ENCODE results near the gene SMIM10. TPM values are rescaled to one million over a fixed set of nuclear protein-coding genes. Genes with fewer than 3 reads are reported as not detected.
"Not testable (repeated sequence)": the region's sequence is repeated elsewhere in the genome, so short reads cannot be mapped to it uniquely, and the experiment has no call there.

Gene SMIM10
- total RNA-seq, 2 experiments from 2014 or later = 0.52 to 0.71 TPM

DNA sequence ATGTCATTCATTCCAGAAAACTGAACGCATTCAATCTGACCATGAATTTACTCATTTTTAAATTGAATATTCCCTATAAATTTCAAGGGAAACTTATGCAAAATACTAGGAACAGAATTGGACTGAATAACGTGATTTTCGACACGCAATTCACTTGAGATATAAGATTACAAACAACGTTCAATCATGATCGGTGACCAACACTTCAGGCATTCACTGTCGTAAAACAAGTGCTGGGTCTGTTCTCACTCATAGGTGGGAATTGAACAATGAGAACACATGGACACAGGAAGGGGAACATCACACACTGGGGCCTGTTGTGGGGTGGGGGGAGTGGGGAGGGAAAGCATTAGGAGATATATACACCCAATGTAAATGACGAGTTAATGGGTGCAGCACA, 29.1 kb downstream of the SMIM10 start:
- H3K9me3 Mint-ChIP-seq (ENCODE audit: insufficient read depth); CTCF ChIA-PET; DNase-seq; H3K36me3 Mint-ChIP-seq (ENCODE audit: low read depth); H3K27ac Mint-ChIP-seq; POLR2A ChIA-PET; H3K4me3 Mint-ChIP-seq; ATAC-seq: not testable (repeated sequence)
- H3K27me3 Mint-ChIP-seq (ENCODE audit: low read depth) = peaks cover 30% of the 10 kb centered on the region
- peaks cover 15% of the 10 kb centered on the region for H3K4me1 Mint-ChIP-seq (ENCODE audit: low read depth)

DNA sequence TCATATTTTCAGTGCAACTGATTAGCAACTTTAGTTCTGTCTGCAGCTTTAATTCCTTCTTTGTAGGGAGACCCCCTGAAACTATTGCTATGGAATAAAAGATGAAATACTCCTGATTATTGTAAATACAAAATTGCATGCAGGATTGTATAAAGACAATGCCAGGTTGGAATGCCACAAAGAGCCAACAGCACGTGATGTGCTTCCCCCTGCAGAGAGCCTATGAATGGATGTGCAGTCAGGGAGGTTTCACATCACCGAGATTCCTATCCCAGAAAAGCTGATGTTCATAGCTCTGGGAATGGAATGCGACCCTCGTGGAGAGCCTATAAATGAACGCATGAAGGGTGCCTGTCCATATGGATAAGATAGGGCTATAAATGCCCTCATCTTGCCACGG, 33.0 kb downstream of the SMIM10 start:
- Mint-ChIP-seq H3K4me1 (ENCODE audit: low read depth) (peaks cover 15% of the 10 kb centered on the region), H3K27me3 (ENCODE audit: low read depth) (peaks cover 43% of the 10 kb centered on the region)
- ATAC-seq; H3K36me3 Mint-ChIP-seq (ENCODE audit: low read depth); DNase-seq; H3K9me3 Mint-ChIP-seq (ENCODE audit: insufficient read depth); POLR2A ChIA-PET; H3K27ac Mint-ChIP-seq; H3K4me3 Mint-ChIP-seq: not testable (repeated sequence)
- CTCF ChIA-PET = interaction anchor here (1.4 kb wide), 1 partner anchor 24 kb away, joined by 4 read pairs; no protein-coding TSS in a partner anchor

DNA sequence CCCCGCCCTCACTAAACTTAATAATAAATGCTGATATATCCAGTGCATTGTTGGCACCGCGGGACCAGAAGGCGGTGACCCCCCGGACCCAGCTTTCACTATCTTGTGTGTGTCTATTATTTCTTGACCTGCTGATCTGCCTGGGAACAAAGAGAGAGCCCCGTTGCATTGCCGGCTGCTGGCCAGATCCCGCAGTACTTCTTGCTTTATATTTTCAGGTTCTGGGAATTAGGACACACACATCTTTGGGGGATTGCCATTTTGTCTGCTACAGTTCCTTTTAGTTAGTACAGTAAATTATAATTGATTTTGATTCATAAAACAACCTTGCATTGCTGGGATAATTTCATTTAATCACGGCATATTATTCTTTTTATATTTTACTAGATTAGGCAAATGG, 33.7 kb downstream of the SMIM10 start:
- no peaks in the 10 kb centered on the region for H3K36me3 Mint-ChIP-seq (ENCODE audit: low read depth)
- ATAC-seq = no peak
- H3K9me3 Mint-ChIP-seq (ENCODE audit: insufficient read depth) = no peaks in the 10 kb centered on the region
- H3K4me1 Mint-ChIP-seq (ENCODE audit: low read depth) = peaks cover 15% of the 10 kb centered on the region
- DNase-seq = no peak
- peaks cover 47% of the 10 kb centered on the region for H3K27me3 Mint-ChIP-seq (ENCODE audit: low read depth)
- no peak overlapping the region for H3K27ac Mint-ChIP-seq
- CTCF ChIA-PET = no interaction called here
- no peak overlapping the region for H3K4me3 Mint-ChIP-seq
- POLR2A ChIA-PET = no interaction called here

DNA sequence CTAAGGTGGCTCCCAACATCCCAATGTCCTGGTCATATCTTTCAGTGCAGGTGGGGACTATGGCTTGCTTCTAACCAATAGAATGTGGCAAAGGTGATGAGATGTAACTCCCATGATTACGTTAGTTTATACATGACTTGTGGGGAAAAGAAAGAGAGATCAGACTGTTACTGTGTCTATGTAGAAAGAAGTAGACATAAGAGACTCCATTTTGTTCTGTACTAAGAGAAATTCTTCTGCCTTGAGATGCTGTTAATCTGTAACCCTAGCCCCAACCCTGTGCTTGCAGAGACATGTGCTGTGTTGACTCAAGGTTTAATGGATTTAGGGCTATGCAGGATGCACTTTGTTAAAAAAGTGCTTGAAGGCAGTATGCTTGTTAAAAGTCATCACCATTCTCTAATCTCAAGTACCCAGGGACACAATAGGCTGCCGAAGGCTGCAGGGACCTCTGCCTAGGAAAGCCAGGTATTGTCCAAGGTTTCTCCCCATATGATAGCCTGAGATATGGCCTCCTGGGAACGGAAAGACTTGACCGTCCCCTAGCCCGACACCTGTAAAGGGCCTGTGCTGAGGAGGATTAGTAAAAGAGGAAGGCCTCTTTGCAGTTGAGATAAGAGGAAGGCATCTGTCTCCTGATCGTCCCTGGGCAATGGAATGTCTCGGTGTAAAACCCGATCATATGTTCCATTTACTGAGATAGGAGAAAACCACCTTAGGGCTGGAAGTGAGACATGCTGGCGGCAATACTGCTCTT, 39.6 kb downstream of the SMIM10 start:
- H3K27ac Mint-ChIP-seq; H3K4me1 Mint-ChIP-seq (ENCODE audit: low read depth); H3K4me3 Mint-ChIP-seq; ATAC-seq; POLR2A ChIA-PET; CTCF ChIA-PET; DNase-seq; H3K9me3 Mint-ChIP-seq (ENCODE audit: insufficient read depth): not testable (repeated sequence)
- Mint-ChIP-seq H3K27me3 (ENCODE audit: low read depth) (peaks cover 25% of the 10 kb centered on the region), H3K36me3 (ENCODE audit: low read depth) (peaks cover 11% of the 10 kb centered on the region)

DNA sequence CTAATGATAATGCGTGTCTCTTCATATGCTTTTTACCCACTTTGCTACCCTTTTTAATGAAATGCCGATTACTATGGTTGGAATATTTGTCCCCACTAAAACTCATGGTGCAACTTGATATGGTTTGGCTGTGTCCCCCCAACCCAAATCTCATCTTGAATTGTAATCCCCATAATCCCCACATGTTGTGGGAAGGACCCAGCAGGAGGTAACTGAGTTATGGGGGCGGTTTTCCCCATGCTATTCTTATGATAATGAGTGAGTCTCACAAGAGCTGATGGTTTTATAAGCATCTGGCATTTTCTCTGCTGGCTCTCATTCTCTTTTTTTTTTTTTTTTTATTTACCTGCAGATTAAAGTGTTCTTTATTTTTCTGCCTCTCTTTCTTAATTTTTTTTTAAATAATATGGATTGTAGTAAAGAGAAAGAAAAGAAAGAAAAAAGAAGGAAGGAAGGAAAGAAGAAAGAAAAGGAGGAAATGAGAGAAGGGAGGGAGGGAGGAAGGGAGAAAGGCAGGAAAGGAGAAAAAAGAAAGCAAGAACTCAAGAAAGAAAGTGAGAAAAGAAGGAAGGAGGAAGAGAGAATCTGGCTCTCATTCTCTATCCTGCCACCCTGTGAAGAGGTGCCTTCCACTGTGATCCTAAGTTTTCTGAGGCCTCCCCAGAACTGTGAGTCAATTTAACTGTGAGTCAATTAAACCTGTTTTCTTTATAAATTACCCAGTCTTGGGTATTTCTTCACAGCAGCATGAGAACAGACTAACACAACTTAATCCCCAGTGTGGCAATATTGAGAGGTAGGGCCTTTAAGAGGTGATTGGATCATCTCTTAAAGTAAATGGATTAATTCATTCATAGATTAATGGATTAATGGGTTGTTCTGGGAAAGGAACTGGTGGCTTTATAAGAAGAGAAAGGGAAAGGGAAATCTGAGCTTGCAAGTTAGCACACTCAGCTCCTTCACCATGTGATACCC, 50.6 kb downstream of the SMIM10 start:
- H3K27ac Mint-ChIP-seq; H3K4me3 Mint-ChIP-seq; H3K9me3 Mint-ChIP-seq (ENCODE audit: insufficient read depth); H3K36me3 Mint-ChIP-seq (ENCODE audit: low read depth); H3K27me3 Mint-ChIP-seq (ENCODE audit: low read depth); H3K4me1 Mint-ChIP-seq (ENCODE audit: low read depth); ATAC-seq; DNase-seq; POLR2A ChIA-PET: not testable (repeated sequence)
- CTCF ChIA-PET = interaction anchor here (1.3 kb wide), 1 partner anchor 10 kb away, joined by 3 read pairs; no protein-coding TSS in a partner anchor

Other genes with a start within 250 kb of the SMIM10 start
- 10 to 100 TPM; 58.5 to 61.3 TPM for gene PABIR2, start 193.8 kb upstream of the SMIM10 start, total RNA-seq
- gene MOSPD1, start 75.7 kb upstream of the SMIM10 start, total RNA-seq = 10 to 100 TPM; 12.3 to 14.5 TPM
- under 1 TPM; 0.26 to 0.31 TPM for gene RTL8B, start 31.6 kb downstream of the SMIM10 start, total RNA-seq
- gene RTL8C, start 41.4 kb downstream of the SMIM10 start, total RNA-seq = 10 to 100 TPM; 24.5 to 27.0 TPM
- gene RTL8A, start 61.1 kb downstream of the SMIM10 start, total RNA-seq = 10 to 100 TPM; 12.9 to 13.6 TPM
- gene SMIM10L2B, start 107.7 kb downstream of the SMIM10 start, total RNA-seq = not detected
- gene ETDB, start 129.5 kb downstream of the SMIM10 start, total RNA-seq = not detected
- not detected for gene CT55, start 180.4 kb downstream of the SMIM10 start, total RNA-seq

Data from activated CD8-positive, alpha-beta T cell treated with anti-CD3 and anti-CD28 coated beads, Interleukin-2, amount 10 ng/mL, durations not matched to agents 7 days and 5 days (primary cell).